HG03045 (cell line): ENCODE measurements around the gene TM9SF1.
A peak's percentile ranks its signal among the peaks of the same experiment; 100 is the strongest.

Experiments used
- ATAC-seq: cut with Tn5 transposase; IDR thresholded peaks from one replicate; pipeline ENCODE4 v1.9.1; 2021; ENCODE audit warnings: mild to moderate bottlenecking, moderate library complexity; ENCODE audit not compliant: unreplicated experiment

The TM9SF1 gene, protein sequence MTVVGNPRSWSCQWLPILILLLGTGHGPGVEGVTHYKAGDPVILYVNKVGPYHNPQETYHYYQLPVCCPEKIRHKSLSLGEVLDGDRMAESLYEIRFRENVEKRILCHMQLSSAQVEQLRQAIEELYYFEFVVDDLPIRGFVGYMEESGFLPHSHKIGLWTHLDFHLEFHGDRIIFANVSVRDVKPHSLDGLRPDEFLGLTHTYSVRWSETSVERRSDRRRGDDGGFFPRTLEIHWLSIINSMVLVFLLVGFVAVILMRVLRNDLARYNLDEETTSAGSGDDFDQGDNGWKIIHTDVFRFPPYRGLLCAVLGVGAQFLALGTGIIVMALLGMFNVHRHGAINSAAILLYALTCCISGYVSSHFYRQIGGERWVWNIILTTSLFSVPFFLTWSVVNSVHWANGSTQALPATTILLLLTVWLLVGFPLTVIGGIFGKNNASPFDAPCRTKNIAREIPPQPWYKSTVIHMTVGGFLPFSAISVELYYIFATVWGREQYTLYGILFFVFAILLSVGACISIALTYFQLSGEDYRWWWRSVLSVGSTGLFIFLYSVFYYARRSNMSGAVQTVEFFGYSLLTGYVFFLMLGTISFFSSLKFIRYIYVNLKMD

DNA sequence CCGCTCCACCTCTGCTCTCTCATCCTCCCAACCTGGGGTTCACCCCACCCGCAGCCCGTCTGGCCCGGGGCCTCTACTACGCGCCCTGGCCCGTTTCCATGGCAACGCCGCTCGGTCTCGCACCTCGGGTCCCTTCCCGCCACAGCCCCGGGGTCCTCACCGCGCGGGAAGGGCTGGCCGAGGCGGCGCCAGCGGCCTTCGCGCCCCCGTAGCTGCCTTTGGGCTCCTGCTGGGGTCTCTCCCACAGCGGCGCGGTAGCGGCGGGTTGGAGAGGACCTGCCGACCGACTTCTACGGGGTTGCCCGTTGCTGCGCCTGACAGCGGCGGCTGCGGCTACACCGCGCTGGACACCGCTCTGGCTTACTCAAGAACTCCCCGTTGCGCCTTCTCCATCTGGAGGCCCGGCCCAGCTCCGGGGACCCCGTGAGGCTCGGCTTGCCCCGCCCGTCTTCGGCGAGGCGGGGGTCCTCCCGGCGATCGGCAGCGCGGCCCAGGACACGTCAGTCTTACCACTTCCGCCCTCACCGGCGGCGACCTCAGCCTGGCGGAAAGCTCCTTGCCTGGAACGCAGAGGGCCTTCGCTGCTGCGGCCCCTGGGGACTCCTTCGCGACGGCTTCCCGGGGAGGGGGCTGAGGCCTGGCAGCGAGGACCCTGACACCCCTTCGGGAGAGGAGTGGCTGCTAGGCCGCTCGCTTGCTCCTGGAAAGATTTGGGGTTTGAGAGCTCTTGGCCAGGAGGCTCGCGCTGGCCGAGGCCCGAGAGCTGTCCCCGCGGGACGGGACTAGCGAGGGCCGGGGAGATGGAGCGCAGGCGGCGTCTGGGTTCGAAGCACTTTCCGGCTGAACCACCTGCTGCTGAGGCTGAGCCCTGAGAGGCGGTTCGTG lies at the start of gene TM9SF1:
Gene TM9SF1, minus strand, starts transcription at position 256 of the 885 bp plus-strand sequence. CDS start 422 bp downstream, outside the sequence.
- ATAC-seq = peak; percentile 85

GRCh38 chr14:24243336-24243836 lies 48.1 kb upstream of the TM9SF1 start:
- no peak for ATAC-seq

DNA sequence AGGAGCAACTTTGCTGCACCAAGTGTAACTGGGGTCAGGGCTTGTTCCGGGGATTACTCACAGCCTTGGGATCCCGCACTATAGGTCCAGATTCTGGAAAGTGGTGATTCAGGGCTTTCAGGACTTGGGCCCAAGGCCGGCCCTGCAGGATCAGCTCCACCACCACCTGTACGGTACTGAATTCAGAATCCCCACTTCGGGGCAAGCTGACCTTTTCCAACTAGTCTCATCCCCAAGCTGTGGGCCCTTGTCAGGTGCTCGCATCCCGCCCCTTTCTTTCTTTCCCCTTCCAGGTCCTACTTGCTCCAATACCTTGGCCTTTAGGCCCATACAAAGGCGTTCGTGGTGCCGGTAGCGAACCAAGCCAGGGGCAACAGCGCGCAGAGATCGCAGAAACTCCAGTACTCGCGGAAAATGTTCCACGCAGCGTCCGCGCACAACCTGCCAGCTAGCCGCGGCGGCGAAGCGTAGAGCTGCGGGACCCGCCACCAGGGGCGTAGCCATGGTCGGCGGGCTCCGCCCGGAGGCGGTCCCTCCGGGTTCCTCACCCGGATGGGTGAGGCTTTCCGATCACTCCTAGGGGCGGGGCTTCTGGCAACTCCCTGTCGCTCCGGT lies 46.7 kb upstream of the TM9SF1 start:
- peak; percentile 79 for ATAC-seq

GRCh38 chr14:24240110-24240918 lies 45.1 kb upstream of the TM9SF1 start:
- no peak for ATAC-seq

GRCh38 chr14:24238527-24239037 lies 43.3 kb upstream of the TM9SF1 start:
- ATAC-seq = no peak

DNA sequence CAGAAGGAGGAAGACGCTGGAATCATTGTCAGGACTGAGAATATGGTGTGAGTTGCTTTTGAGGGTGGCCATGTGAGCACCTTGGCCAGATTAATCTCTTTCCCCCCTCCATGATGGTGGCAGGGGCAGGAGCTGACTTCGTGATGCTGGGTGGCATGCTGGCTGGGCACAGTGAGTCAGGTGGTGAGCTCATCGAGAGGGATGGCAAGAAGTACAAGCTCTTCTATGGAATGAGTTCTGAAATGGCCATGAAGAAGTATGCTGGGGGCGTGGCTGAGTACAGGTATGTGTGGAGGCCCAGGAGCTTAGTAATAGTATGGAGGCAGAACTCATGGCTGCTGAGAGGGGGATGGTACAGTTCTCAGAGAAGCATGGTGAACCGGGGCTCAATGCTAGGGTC lies 42.9 kb upstream of the TM9SF1 start:
- ATAC-seq = no peak

GRCh38 chr14:24237463-24237955 lies 42.3 kb upstream of the TM9SF1 start:
- no peak for ATAC-seq

DNA sequence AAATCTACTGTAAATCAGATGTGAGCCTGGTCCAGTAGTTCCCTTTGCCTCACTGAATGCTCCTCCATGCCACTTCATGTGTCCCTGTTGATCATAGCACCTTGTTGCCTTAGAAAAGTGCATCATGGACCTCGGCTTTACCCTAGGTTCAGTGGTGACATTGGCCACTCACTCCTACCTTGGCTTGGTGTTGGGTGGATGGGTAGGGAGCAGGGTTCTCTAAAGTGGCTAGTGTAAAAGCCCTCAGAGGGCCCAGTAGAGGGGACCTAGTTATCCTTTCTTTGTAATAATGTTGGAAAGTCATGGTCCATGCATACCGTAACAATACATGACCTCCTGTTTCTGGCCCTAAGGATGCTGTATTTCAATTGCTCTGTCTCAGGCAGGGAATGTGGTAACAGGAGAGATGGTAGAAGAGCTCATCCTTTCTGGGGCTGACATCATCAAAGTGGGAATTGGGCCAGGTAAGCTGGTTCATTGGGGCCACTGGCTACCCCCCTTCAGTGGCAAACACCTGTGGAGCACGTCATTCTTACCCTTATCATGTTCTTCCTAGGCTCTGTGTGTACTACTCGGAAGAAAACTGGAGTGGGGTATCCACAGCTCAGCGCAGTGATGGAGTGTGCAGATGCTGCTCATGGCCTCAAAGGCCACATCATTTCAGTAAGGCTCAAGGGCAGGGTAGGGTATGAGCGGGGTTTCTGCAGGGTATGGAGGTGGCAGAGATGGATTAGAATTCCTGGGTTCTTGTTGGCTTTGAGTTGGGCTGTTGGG lies 41.6 kb upstream of the TM9SF1 start:
- ATAC-seq = no peak

- ATAC-seq = no peak
Observed at GRCh38 chr14:24235804-24236688, 40.8 kb upstream of the TM9SF1 start.

- no peak for ATAC-seq
Observed at GRCh38 chr14:24234095-24235005, 39.1 kb upstream of the TM9SF1 start.

DNA sequence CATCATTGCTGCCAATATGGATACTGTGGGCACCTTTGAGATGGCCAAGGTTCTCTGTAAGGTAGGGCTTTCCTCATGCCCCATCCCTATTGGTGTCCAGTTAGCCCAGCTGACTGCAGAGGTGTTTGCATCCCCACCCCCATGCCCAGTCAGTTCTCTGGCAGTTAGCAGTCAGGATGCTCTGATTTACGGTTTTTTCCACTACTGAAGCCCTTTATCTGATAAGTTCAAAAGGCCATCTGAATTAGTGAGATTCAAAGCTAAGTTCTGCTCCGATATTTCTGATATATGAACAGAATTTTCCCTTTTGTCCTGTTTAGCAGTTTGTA lies 38.3 kb upstream of the TM9SF1 start:
- ATAC-seq = no peak

DNA sequence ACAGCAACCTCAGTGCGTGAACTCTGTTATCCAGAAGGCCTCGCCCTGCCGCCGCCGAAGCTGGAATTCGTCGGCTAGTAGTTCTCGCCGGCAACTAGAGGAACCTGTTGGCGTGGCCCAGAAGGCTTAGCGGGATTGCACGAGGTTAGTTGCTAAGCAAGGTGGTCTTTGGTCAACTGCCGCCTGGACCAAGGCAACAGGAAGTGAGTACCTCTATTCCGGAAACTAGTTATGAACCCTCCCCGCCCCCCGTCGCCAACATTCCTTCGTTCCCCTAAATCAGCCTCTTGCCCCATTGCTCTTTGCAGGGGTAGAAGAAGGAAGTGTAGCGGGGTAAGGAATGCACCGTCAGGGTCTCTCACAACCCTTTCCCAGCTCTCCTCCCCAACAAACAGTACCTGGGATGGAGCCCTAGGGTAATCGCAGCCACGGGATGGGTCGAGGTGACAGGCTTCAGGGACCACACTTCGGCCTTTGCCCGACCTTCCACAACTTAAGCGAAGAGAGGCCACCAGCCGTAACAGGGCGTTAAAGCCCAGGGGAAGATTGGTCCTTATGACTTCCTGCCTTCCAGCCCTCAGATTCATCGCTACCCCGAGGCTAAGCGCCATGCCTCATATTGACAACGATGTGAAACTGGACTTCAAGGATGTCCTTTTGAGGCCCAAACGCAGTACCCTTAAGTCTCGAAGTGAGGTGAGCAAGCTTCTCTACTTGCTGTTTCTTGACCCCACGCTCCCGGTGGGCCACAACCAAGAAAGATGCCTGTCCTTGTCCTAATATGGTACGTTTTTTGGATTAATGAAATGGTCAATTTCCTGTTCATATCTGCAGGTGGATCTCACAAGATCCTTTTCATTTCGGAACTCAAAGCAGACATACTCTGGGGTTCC lies 37.6 kb upstream of the TM9SF1 start, which contains the start of gene GMPR2:
Gene GMPR2, plus strand, starts transcription at position 285 of the 893 bp plus-strand sequence. Its CDS starts 325 bp downstream, at position 610.
- peak; percentile 48 for ATAC-seq

DNA sequence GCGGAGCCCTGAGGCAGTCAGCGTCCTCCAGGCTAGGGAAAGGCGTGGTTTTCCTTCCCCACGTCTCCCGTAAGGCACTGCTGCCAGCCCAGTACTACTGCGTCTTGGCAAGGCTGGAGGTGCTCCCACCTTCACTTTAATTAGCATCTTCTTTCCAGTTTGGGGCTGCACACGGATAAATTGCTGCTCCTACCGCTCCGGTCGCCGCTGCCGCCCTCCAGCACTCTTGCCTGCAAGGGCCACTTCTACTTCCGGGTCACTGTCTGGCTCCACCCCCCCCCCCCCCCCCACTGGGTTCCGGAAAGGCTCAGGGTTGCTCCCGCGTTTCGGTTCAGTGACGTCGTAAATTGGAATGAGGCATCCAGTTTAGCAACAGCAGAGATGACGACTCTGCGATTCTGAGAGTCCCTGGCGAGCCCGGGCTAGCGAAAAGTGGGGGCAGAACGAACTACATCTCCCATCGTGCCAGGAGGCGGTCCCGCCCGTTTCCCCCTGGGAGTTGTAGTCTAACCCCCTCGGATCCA lies 36.9 kb upstream of the TM9SF1 start, which contains the start of gene NEDD8:
Gene NEDD8, minus strand, starts transcription at position 247 of the 524 bp plus-strand sequence. Its CDS starts 100 bp downstream, at position 147.
- peak; percentile 70 for ATAC-seq

- peak; percentile 4 for ATAC-seq
Observed at GRCh38 chr14:24231263-24232120, 36.3 kb upstream of the TM9SF1 start.
